ENCODE results near the gene PAX5.

The PAX5 gene

DNA sequence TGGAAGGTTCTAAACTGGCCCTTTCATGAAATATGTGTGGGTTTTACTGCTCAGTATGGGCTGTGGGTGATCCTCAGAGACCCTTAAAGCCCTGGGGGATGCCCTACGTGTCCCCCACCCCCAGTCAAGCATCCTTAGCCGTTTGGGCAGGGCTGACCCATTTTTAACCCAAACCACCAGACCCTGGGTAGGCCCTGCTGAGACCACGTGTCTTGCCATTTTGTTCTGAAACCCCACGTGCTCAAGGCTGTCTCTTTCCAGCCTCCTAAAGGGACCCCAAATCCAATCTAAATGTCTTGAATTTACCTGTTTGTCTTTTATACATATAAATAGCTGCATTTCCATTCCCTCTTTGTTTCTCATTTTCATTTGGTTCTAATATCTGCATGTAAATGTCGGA, 94.9 kb downstream of the PAX5 start:
- no peak overlapping the region for H3K4me3 ChIP-seq (ENCODE audit: low read depth, low read length)
- DNase-seq (ENCODE audit: low read depth) = no peak
- TF ChIP-seq, protein P1, sequence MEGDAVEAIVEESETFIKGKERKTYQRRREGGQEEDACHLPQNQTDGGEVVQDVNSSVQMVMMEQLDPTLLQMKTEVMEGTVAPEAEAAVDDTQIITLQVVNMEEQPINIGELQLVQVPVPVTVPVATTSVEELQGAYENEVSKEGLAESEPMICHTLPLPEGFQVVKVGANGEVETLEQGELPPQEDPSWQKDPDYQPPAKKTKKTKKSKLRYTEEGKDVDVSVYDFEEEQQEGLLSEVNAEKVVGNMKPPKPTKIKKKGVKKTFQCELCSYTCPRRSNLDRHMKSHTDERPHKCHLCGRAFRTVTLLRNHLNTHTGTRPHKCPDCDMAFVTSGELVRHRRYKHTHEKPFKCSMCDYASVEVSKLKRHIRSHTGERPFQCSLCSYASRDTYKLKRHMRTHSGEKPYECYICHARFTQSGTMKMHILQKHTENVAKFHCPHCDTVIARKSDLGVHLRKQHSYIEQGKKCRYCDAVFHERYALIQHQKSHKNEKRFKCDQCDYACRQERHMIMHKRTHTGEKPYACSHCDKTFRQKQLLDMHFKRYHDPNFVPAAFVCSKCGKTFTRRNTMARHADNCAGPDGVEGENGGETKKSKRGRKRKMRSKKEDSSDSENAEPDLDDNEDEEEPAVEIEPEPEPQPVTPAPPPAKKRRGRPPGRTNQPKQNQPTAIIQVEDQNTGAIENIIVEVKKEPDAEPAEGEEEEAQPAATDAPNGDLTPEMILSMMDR (IDR thresholded peaks at IDR 0.05; ENCODE audit: insufficient read depth, low read depth, low read length, missing control alignments) = no peak

DNA sequence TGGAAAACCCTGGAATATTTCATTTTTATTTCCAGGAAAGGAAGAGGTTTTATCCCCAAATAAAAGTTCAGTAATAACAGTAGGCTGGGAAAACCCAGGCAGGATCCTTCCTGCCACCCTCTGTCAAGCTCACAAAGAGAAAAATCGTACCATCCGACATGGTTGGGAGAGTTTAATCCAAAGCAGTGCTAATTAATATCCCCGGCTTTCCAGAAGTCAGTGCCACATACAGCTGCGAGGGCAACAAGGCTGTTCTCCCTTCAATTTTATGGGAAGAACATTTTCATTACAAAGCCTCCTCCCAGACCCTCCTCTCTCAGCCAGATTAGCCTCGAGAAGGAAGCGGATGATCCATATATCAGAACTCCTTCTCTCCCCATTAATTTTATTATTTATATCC, 95.5 kb downstream of the PAX5 start:
- TF ChIP-seq, protein P1 (IDR thresholded peaks at IDR 0.05; ENCODE audit: insufficient read depth, low read depth, low read length, missing control alignments) = no peak
- H3K4me3 ChIP-seq (ENCODE audit: low read depth, low read length) = no peak overlapping the region
- no peak for DNase-seq (ENCODE audit: low read depth)

DNA sequence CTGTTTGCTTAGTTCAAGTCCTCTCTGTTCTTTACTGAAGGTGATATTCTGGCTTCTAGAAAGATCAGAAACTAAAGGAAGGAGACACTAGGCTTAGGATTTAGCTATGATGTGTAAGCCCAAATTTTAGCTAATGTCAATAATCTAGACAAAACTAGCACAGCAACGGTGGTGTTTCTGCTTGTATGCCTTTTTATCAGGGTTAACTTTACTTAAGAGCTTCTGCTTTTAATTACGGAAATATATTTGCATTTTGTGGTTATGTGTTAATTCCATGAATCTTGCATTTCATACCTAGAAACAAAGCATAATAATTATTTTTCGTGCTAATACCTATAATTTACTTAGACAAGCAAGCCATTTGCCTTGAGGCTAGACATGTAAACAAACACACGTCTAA, 96.1 kb downstream of the PAX5 start:
- TF ChIP-seq, protein P1 (IDR thresholded peaks at IDR 0.05; ENCODE audit: insufficient read depth, low read depth, low read length, missing control alignments) = no peak

DNA sequence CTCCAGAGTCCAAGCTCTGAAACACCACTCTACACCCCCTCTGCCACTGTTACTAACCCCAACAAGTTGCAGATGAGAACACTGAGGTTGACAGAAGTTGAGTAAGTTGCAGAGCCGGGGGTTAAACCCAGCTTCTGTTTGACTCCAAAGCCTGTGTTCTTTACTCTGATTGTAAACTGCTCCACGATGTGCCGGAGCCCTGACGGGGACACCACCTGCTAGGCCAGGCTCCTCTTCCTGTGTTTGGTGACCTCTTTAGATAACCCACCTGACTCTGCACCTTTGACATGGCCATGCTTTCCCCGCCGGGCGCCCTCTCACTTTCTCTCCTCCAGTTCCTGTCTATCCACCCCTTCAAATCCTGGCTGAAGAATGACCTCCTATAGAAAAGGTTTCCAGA, 96.7 kb downstream of the PAX5 start:
- DNase-seq (ENCODE audit: low read depth) = no peak
- TF ChIP-seq, protein P1 (IDR thresholded peaks at IDR 0.05; ENCODE audit: insufficient read depth, low read depth, low read length, missing control alignments) = no peak
- H3K4me3 ChIP-seq (ENCODE audit: low read depth, low read length) = no peak overlapping the region

More for the DNA sequence above, 96.1 kb downstream of the PAX5 start:
- no peak overlapping the region for H3K4me3 ChIP-seq (ENCODE audit: low read depth, low read length)
- no peak for DNase-seq (ENCODE audit: low read depth)

DNA sequence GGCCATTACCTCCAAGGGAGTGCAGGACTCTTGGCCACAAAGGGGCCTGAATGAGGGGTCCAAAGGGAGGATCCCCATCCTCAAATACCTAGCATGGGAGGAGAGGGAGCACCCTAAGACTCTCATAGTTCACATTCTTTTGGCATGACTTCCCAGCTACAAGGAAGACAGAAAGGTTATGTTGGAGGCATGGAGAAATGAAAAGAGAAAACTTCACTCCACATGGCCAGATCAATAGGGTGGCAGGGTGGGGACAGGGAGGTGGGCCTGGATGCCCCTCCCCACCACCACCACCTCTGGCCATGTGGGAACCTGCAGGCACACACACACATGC, 97.6 kb downstream of the PAX5 start:
- H3K4me3 ChIP-seq (ENCODE audit: low read depth, low read length) = no peak overlapping the region
- TF ChIP-seq, protein P1 (IDR thresholded peaks at IDR 0.05; ENCODE audit: insufficient read depth, low read depth, low read length, missing control alignments) = no peak
- DNase-seq (ENCODE audit: low read depth) = no peak

DNA sequence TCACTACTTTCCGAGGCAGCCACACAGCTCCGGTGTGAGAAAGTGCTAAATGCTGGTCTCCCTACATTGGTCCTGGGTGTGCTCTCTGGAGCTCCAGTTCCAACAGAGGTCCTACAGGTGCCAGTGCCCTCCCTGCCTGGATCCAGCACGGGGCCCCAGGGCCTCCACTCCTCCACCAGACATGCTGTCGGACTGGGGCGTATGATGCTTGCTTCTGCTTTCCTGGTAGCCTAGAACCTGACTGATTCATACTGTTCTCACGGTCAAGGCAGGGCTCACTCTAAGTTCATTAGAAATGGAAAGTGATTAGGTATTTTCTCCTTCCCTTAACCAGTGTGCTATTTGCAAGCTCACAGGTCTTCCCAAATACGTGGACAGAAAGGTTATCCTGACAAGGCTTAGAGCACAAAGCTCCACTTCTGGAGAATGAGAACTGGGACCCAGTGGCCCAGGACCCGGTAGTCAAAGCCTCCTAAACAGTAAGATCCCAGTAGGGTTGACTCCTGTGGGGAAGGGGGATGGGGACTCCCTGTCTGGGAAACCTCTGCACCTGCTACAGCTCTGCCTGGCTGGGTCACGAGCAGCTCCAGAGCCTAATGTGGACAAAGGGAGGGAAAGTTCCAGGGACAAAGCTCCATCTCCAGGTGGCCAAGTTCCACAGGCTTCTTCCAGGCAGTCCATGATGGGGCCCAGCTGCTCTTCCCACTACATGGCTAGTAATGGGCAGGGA, 98.1 kb downstream of the PAX5 start:
- DNase-seq (ENCODE audit: low read depth) = peak; percentile 74
- H3K4me3 ChIP-seq (ENCODE audit: low read depth, low read length) = no peak overlapping the region
- TF ChIP-seq, protein P1 (IDR thresholded peaks at IDR 0.05; ENCODE audit: insufficient read depth, low read depth, low read length, missing control alignments) = no peak

DNA sequence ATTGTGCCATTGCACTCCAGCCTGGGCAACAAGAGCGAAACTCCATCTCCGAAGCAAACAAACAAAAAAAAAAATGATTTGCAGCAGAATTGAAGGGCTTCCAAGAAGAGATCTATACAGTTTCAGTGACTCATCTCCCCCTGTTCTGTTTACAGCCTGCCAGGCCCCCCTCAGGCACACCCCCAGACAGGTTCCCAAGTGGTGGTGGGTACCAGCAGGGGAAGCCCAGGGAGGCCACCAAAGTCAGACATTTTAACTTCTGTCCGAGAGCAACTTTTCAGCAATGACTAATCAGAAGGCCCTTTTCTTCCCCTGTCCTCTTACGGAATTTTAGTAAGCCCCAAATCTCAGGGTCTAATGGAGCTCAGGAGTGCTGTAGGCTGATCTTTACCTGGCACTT, 98.7 kb downstream of the PAX5 start:
- TF ChIP-seq, protein P1 (IDR thresholded peaks at IDR 0.05; ENCODE audit: insufficient read depth, low read depth, low read length, missing control alignments) = no peak
- DNase-seq (ENCODE audit: low read depth) = peak; percentile 65
- no peak overlapping the region for H3K4me3 ChIP-seq (ENCODE audit: low read depth, low read length)
